ENCODE data around the gene PROSER2. TPM values are rescaled to one million over a fixed set of nuclear protein-coding genes. Genes with fewer than 3 reads are reported as not detected.

Gene PROSER2
- total and polyA plus RNA-seq, 9 of the 15 experiments (the other 6 are each of a cell fraction or from before 2014, with no cell fraction given): 0.62 to 14.8 (median 2.9) TPM

GRCh38 chr10:11898372-11899066 lies 75.4 kb downstream of the PROSER2 start (continued):
- TF ChIP-seq ZNF277 (CRISPR knock-in tag; IDR thresholded peaks at IDR 0.05; ENCODE audit: borderline replicate concordance) (no peak), ZFX (CRISPR knock-in tag; IDR thresholded peaks at IDR 0.05) (peak; percentile 95), SP2 (IDR thresholded peaks at IDR 0.05; ENCODE audit: extremely low read depth, low read depth, low read length, poor library complexity, severe bottlenecking) (no peak), RBM15 (IDR thresholded peaks at IDR 0.05; ENCODE audit: insufficient read depth, low read length) (no peak), TAF1 (IDR thresholded peaks at IDR 0.05; ENCODE audit: control insufficient read depth, extremely low read depth, insufficient read depth, low read length, severe bottlenecking) (peak; percentile 82), CREM (IDR thresholded peaks at IDR 0.05; ENCODE audit: low read depth) (peak; percentile 67), GATAD2A (IDR thresholded peaks at IDR 0.05) (0 out of 2 replicates have a peak, but pooled peaks have one; percentile 9), ZNF263 (CRISPR knock-in tag; IDR thresholded peaks at IDR 0.05; ENCODE audit: borderline replicate concordance) (peak; percentile 79; the same call in 1 of the 2 replicates), ARID2 (IDR thresholded peaks at IDR 0.05) (no peak), E2F3 (CRISPR knock-in tag; IDR thresholded peaks at IDR 0.05) (peak; percentile 19; the same call in 1 of the 2 replicates), SRSF9 (IDR thresholded peaks at IDR 0.05; ENCODE audit: borderline replicate concordance, low read depth, low read length) (no peak), RHOXF2B (CRISPR knock-in tag; conservative IDR thresholded peaks at IDR 0.05) (no peak), E2F8 (IDR thresholded peaks at IDR 0.05; ENCODE audit: low read depth, partially characterized antibody) (no peak), ZNF239 (CRISPR knock-in tag; IDR thresholded peaks at IDR 0.05) (no peak), ZFP1 (CRISPR knock-in tag; IDR thresholded peaks at IDR 0.05) (no peak), RBM34 (IDR thresholded peaks at IDR 0.05; ENCODE audit: borderline replicate concordance, insufficient read depth, low read length) (no peak), NFE2 (IDR thresholded peaks at IDR 0.05; ENCODE audit: low read depth) (0 out of 2 replicates have a peak, but pooled peaks have one; percentile 6), NR2F6 (CRISPR knock-in tag; IDR thresholded peaks at IDR 0.05) (no peak), MAX (CRISPR knock-in tag; IDR thresholded peaks at IDR 0.05) (peak; percentile 84), ELK1 (CRISPR knock-in tag; IDR thresholded peaks at IDR 0.05) (no peak), MECOM (CRISPR knock-in tag; IDR thresholded peaks at IDR 0.05) (no peak), HMGN3 (IDR thresholded peaks at IDR 0.05; ENCODE audit: borderline replicate concordance, extremely low read depth, insufficient read length, low read depth, low read length) (peak; percentile 92), BMI1 (IDR thresholded peaks at IDR 0.05; ENCODE audit: low read length) (no peak), KDM1A (IDR thresholded peaks at IDR 0.05) (peak; percentile 28 to 77; a peak in 3 of 4 replicates)
